GM21390 (cell line): Measurements from ENCODE around the gene GPHN.

Experiments
- ATAC-seq: cut with Tn5 transposase; IDR thresholded peaks from one replicate; pipeline ENCODE4 v1.9.1; 2021; ENCODE audit not compliant: unreplicated experiment

GPHN gene

DNA sequence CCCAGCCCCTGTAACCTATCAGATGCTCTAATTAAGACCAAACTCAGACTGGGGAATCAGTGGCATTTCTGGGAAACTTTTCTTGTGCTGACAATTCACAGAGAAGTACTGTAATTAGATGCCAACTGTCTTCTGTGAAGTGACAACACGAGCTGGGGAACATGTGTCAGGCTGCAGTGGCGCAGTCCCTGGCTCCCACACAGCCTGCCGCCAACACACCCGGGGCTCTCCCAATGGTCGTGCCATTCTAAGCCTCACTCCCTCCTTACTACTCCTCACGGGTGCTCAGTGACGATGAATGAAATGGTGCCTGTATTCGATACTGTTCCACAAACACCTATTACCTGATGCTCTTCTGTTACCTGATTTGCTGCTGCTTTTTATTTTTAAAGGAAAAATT, 699.9 kb downstream of the GPHN start:
- ATAC-seq: no peak

DNA sequence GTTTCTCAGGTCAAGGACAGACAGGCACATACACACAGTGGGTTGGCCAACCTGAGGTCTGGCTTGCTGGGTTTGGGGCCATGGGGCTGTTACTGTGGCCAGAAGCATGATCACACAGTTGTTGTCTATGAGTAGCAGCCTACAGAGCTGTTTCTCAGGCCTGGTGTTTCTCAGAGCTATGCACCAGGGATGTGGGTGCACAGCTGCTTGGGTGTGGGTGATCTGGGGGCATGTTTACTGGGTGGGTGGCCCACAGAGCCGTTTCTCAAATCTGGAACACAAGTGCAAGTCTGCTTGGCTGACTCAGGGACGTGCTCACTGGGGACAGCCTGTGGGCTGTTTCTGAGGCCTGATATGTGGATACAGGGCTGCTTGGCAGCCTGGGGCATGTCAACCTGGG, 710.2 kb downstream of the GPHN start:
- ATAC-seq: no peak

DNA sequence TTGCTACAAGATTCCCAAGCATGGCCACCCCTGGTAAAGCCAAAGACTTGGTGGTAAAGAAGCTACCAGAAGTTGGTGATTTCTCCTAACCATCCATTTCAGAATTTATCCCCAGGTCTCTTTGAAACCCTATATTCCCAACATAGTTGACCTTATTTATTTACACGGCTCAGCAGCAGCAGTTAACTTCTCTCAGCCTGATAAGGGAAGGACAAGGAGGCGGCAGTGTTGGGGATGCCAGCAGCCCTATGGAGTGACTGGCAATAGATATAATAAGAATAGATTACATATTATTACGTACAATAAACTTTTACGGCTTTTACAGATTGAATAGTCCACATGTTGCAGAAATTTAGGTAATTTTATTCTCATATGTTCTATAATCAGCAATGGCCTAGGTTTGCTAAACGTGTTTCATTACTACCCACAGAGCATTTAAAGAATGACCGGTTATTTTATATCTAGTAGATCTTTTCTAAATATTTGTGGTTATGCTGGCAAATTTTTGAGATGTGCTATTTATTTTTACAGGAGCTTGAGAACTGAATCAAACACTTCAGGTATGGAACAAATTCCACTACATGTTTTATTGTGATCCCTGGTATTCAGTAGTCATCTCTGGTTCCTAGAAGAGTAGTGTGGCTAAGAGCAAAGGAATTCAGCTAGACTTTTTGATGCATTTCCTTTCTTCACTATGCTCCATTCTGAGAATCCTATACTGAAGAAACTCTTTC, 713.5 kb downstream of the GPHN start:
- no peak for ATAC-seq

DNA sequence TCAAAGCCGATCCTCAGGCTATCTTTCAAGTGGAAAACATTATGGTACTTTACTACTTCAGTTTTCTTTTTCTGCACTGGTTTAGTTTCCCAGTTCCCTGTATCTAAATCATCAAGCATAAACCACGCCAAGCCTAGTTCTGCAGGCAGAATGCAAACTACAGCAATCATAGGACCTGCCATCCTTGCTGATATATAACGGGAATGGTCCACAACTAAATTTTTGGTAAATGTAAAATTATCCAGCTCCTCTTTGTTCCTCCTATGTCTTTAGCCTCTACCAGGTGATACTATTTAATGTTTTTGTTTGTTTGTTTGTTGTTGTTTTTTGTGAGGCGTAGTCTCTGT, 714.0 kb downstream of the GPHN start:
- no peak for ATAC-seq

- ATAC-seq: no peak
Measured at GRCh38 chr14:67225523-67225922, 717.6 kb downstream of the GPHN start.

DNA sequence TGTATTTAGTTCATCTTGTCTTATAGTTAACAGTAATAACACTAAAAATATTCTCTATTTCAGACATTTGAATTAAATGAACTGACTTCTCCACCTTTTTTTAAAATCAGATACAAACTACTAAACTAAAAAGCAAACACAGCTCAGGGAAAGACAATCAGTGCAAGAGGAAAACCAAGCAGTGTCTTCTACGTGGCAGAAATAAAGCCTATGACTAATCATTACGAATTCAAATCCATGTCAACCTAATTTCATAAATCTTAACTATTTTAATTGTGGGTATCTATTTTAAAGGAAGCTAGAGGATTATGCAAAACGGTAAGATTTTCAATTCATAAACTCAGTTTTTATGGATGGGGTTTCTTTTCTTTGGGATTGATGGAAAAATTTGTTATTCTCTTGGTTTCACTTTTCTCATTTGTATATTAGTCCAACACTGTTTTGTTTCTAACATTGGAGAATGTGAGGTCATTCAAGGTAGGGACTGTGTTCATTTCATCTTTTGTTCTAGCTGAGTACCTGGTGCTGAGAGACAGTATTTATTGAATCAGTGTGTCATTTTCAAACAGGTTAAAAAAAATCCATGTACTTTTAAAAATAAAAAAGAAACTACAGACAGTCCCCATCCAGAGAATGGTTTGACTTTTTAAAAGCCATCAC, 720.5 kb downstream of the GPHN start:
- ATAC-seq: no peak
